ENCODE results near the gene SUGCT.
"Not testable (repeated sequence)": the region's sequence is repeated elsewhere in the genome, so short reads cannot be mapped to it uniquely, and the experiment has no call there.

Gene SUGCT

DNA sequence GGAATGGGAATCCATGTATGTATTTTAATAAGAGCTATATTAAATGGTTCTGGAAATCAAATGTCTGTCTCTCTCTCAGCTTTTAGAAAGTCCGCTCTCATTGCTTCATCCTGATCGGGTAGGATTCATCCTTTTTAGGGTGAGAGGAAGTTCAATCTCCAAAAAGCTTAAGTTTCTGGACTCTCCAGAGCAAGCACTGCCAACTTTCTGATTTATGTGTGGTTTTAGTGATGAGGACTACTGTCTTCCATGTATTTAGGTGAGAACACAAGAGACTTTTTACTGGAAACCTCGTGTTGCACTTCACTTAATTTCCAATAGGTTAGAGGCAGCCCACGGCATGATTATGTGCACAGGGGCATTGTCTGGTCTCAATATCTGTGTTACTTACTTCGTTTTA lies 267.9 kb downstream of the SUGCT start:
- no peaks in the 10 kb centered on the region for H3K27me3 ChIP-seq (ENCODE audit: insufficient read depth, low read length, poor library complexity, severe bottlenecking)
- H3K9ac ChIP-seq (ENCODE audit: low read depth, low read length, poor library complexity, severe bottlenecking) = no peak overlapping the region
- no peaks in the 10 kb centered on the region for H4K20me1 ChIP-seq (ENCODE audit: insufficient read depth, low read length, poor library complexity, severe bottlenecking)
- H3K4me1 ChIP-seq (ENCODE audit: insufficient read depth, low read length, poor library complexity, severe bottlenecking) = no peaks in the 10 kb centered on the region
- H2AFZ ChIP-seq (ENCODE audit: low read length) = no peak overlapping the region
- H3K36me3 ChIP-seq (ENCODE audit: insufficient read depth, low read length) = no peaks in the 10 kb centered on the region
- H3K4me3 ChIP-seq (ENCODE audit: low read length, poor library complexity, severe bottlenecking) = no peak overlapping the region
- H3F3A ChIP-seq (ENCODE audit: low read depth) = no peaks in the 10 kb centered on the region
- no peaks in the 10 kb centered on the region for H3K9me3 ChIP-seq (ENCODE audit: insufficient read depth, low read depth, low read length)
- H3K9me2 ChIP-seq (replicated peaks; ENCODE audit: low read depth, low read length) = no peaks in the 10 kb centered on the region
- no peak overlapping the region for H3K4me2 ChIP-seq (ENCODE audit: low read depth, low read length, poor library complexity, severe bottlenecking)
- no peak for TF ChIP-seq EZH2phosphoT487 (IDR thresholded peaks at IDR 0.05; ENCODE audit: borderline replicate concordance)
- TF ChIP-seq, protein P1, sequence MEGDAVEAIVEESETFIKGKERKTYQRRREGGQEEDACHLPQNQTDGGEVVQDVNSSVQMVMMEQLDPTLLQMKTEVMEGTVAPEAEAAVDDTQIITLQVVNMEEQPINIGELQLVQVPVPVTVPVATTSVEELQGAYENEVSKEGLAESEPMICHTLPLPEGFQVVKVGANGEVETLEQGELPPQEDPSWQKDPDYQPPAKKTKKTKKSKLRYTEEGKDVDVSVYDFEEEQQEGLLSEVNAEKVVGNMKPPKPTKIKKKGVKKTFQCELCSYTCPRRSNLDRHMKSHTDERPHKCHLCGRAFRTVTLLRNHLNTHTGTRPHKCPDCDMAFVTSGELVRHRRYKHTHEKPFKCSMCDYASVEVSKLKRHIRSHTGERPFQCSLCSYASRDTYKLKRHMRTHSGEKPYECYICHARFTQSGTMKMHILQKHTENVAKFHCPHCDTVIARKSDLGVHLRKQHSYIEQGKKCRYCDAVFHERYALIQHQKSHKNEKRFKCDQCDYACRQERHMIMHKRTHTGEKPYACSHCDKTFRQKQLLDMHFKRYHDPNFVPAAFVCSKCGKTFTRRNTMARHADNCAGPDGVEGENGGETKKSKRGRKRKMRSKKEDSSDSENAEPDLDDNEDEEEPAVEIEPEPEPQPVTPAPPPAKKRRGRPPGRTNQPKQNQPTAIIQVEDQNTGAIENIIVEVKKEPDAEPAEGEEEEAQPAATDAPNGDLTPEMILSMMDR (conservative IDR thresholded peaks at IDR 0.05; ENCODE audit: low read length) = no peak
- no peaks in the 10 kb centered on the region for H3K79me2 ChIP-seq (ENCODE audit: insufficient read depth, low read length)

DNA sequence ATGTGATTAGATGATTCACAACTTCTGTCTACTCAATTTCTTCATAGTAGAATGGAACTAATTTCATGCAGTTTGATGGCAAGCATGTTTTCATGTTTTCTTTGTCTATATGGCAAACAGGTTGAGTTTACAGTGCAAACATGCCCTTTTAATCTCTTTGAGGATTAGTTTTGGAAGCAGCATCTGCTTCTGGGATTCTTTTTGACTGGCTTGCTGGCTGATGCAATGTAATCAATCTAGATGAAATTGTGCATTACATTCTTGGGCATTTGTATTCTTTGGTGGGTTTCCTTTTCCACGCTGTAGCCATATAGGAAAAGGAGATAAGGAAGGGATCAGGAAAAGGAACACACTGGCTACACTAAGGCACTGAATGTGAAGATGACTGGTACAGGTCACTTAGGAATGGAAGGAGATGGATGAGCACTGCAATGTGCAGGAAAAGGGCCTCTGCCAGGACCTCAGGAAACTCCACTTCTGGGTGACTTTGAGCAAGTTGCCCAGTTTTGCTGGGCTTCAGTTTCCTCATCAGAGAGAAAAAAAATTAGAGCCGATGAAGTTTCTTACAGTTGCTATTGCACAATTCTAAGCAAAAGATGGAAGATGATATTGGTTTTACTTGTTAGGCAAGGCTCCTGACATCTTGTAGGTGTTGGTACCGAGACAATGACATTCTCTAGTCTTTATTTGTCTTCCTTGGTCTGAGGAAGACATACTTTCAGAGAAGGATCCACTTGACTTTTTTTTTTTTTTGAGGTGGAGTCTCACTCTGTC lies 269.1 kb downstream of the SUGCT start:
- Histone ChIP-seq H3F3A (ENCODE audit: low read depth) (no peaks in the 10 kb centered on the region), H3K27me3 (ENCODE audit: insufficient read depth, low read length, poor library complexity, severe bottlenecking) (no peaks in the 10 kb centered on the region), H2AFZ (ENCODE audit: low read length) (no peak overlapping the region), H3K9ac (ENCODE audit: low read depth, low read length, poor library complexity, severe bottlenecking) (no peak overlapping the region), H3K9me2 (replicated peaks; ENCODE audit: low read depth, low read length) (no peaks in the 10 kb centered on the region), H3K79me2 (ENCODE audit: insufficient read depth, low read length) (no peaks in the 10 kb centered on the region), H3K36me3 (ENCODE audit: insufficient read depth, low read length) (no peaks in the 10 kb centered on the region), H3K4me1 (ENCODE audit: insufficient read depth, low read length, poor library complexity, severe bottlenecking) (no peaks in the 10 kb centered on the region), H3K4me3 (ENCODE audit: low read length, poor library complexity, severe bottlenecking) (no peak overlapping the region), H4K20me1 (ENCODE audit: insufficient read depth, low read length, poor library complexity, severe bottlenecking) (no peaks in the 10 kb centered on the region), H3K9me3 (ENCODE audit: insufficient read depth, low read depth, low read length) (no peaks in the 10 kb centered on the region), H3K4me2 (ENCODE audit: low read depth, low read length, poor library complexity, severe bottlenecking) (no peak overlapping the region)
- TF ChIP-seq EZH2phosphoT487 (IDR thresholded peaks at IDR 0.05; ENCODE audit: borderline replicate concordance) = no peak

DNA sequence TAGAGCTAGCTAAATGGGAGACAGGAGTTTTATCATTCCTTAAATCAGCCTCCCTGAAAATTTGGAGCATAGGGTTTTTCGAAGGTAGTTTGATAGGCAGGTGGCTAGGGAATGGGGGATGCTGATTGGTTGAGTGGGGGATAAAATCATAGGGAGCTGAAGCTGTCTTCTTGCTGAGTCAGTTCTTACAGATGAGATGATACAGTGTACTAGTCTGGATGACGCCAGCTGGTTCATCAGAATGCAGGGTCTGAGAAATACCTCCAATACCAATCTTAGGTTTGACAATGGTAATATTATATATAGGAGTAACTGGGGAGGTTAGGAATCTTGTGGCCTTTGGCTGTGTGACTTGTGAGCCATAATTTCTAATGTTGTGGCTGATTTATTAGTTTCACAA lies 271.2 kb downstream of the SUGCT start:
- Histone ChIP-seq H3K4me3 (ENCODE audit: low read length, poor library complexity, severe bottlenecking) (no peak overlapping the region), H3K9me3 (ENCODE audit: insufficient read depth, low read depth, low read length) (no peaks in the 10 kb centered on the region), H3K9ac (ENCODE audit: low read depth, low read length, poor library complexity, severe bottlenecking) (no peak overlapping the region), H3K27me3 (ENCODE audit: insufficient read depth, low read length, poor library complexity, severe bottlenecking) (no peaks in the 10 kb centered on the region), H2AFZ (ENCODE audit: low read length) (no peak overlapping the region), H3K9me2 (replicated peaks; ENCODE audit: low read depth, low read length) (no peaks in the 10 kb centered on the region), H4K20me1 (ENCODE audit: insufficient read depth, low read length, poor library complexity, severe bottlenecking) (no peaks in the 10 kb centered on the region), H3K36me3 (ENCODE audit: insufficient read depth, low read length) (no peaks in the 10 kb centered on the region), H3F3A (ENCODE audit: low read depth) (no peaks in the 10 kb centered on the region), H3K4me1 (ENCODE audit: insufficient read depth, low read length, poor library complexity, severe bottlenecking) (no peaks in the 10 kb centered on the region), H3K4me2 (ENCODE audit: low read depth, low read length, poor library complexity, severe bottlenecking) (no peak overlapping the region), H3K79me2 (ENCODE audit: insufficient read depth, low read length) (no peaks in the 10 kb centered on the region)
- no peak for TF ChIP-seq EZH2phosphoT487 (IDR thresholded peaks at IDR 0.05; ENCODE audit: borderline replicate concordance)
- TF ChIP-seq, protein P1 (conservative IDR thresholded peaks at IDR 0.05; ENCODE audit: low read length) = no peak

DNA sequence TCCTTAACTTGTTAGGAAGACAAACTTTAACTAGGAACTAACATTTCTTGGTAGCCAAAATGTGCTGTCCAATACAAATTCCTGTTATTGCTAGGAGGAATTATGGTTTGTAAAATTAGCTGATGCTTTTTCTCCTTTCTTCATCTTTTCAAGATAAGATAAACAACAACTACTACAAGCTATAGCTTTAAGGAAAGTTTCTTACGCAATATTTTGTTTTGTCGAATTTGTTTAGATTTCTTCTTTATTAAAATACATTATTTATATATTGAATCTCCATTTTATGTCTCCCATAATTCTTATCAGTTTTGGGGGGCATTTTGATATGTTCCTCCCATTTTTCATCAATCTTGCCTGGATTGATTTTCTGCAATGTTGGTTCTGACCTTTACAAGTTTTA lies 277.5 kb downstream of the SUGCT start:
- no peaks in the 10 kb centered on the region for H3K9me3 ChIP-seq (ENCODE audit: insufficient read depth, low read depth, low read length)
- H3K4me2 ChIP-seq (ENCODE audit: low read depth, low read length, poor library complexity, severe bottlenecking) = no peak overlapping the region
- H2AFZ ChIP-seq (ENCODE audit: low read length) = no peak overlapping the region
- H3K36me3 ChIP-seq (ENCODE audit: insufficient read depth, low read length) = no peaks in the 10 kb centered on the region
- no peaks in the 10 kb centered on the region for H3K79me2 ChIP-seq (ENCODE audit: insufficient read depth, low read length)
- H3K4me3 ChIP-seq (ENCODE audit: low read length, poor library complexity, severe bottlenecking) = no peak overlapping the region
- H3K9ac ChIP-seq (ENCODE audit: low read depth, low read length, poor library complexity, severe bottlenecking) = no peak overlapping the region
- no peaks in the 10 kb centered on the region for H3K27me3 ChIP-seq (ENCODE audit: insufficient read depth, low read length, poor library complexity, severe bottlenecking)
- TF ChIP-seq, protein P1 (conservative IDR thresholded peaks at IDR 0.05; ENCODE audit: low read length) = no peak
- TF ChIP-seq EZH2phosphoT487 (IDR thresholded peaks at IDR 0.05; ENCODE audit: borderline replicate concordance) = no peak
- no peaks in the 10 kb centered on the region for H3K9me2 ChIP-seq (replicated peaks; ENCODE audit: low read depth, low read length)
- no peaks in the 10 kb centered on the region for H3F3A ChIP-seq (ENCODE audit: low read depth)
- H3K4me1 ChIP-seq (ENCODE audit: insufficient read depth, low read length, poor library complexity, severe bottlenecking) = no peaks in the 10 kb centered on the region
- no peaks in the 10 kb centered on the region for H4K20me1 ChIP-seq (ENCODE audit: insufficient read depth, low read length, poor library complexity, severe bottlenecking)

DNA sequence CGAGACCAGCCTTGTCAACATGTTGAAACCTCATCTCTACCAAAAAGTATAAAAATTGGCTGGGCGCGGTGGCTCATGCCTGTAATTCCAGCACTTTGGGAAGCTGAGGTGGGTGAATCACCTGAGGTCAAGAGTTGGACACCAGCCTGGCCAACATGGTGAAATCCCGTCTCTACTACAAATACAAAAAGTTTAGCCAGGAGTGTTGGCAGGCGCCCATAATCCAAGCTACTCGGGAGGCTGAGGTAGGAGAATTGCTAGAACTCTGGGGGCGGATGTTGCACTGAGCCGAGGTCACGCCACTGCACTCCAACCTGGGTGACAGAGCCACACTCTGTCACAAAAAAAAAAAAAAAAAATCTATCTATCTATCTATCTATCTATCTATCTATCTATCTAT lies 279.9 kb downstream of the SUGCT start:
- H3K9ac ChIP-seq (ENCODE audit: low read depth, low read length, poor library complexity, severe bottlenecking); H3K4me3 ChIP-seq (ENCODE audit: low read length, poor library complexity, severe bottlenecking); H3K9me2 ChIP-seq (replicated peaks; ENCODE audit: low read depth, low read length); H3K79me2 ChIP-seq (ENCODE audit: insufficient read depth, low read length); H3F3A ChIP-seq (ENCODE audit: low read depth); H4K20me1 ChIP-seq (ENCODE audit: insufficient read depth, low read length, poor library complexity, severe bottlenecking); H3K4me2 ChIP-seq (ENCODE audit: low read depth, low read length, poor library complexity, severe bottlenecking); H2AFZ ChIP-seq (ENCODE audit: low read length); H3K9me3 ChIP-seq (ENCODE audit: insufficient read depth, low read depth, low read length); H3K36me3 ChIP-seq (ENCODE audit: insufficient read depth, low read length); H3K4me1 ChIP-seq (ENCODE audit: insufficient read depth, low read length, poor library complexity, severe bottlenecking); H3K27me3 ChIP-seq (ENCODE audit: insufficient read depth, low read length, poor library complexity, severe bottlenecking): not testable (repeated sequence)
